ENCODE results near the gene ZNF438.
"Not testable (repeated sequence)": the region's sequence is repeated elsewhere in the genome, so short reads cannot be mapped to it uniquely, and the experiment has no call there.

ZNF438 gene

DNA sequence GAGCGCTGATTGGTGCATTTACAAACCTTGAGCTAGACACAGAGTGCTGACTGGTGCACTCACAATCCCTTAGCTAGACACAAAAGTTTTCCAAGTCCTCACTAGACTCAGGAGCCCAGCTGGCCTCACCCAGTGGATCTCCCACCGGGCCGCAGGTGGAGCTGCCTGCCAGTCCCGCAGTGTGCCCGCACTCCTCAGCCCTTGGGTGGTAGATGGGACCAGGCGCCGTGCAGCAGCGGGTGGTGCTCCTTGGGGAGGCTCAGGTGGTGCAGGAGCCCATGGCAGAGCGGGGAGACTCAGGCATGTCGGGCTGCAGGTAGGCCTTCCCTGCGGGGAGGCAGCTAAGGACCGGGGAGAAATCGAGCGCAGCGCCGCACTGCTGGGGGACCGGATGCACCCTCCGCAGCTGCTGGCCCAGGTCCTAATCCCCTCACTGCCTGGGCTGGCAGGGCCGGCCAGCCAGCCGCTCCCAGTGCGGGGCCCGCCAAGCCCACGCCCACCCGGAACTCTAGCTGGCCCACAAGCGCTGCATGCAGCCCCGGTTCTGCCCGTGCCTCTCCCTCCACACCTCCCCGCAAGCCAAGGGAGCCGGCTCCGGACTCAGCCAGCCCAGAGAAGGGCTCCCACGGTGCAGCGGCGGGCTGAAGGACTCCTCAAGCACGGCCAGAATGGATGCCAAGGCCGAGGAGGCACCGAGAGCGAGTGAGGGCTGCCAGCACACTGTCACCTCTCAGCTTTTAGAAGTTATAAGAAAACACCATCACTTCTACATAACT, 128.9 kb downstream of the ZNF438 start:
- no peak for TF ChIP-seq Cebpa-rat (IDR thresholded peaks at IDR 0.05)
- Histone ChIP-seq H3K4me2 (no peak overlapping the region), H3K27me3 (no peaks in the 10 kb centered on the region)

DNA sequence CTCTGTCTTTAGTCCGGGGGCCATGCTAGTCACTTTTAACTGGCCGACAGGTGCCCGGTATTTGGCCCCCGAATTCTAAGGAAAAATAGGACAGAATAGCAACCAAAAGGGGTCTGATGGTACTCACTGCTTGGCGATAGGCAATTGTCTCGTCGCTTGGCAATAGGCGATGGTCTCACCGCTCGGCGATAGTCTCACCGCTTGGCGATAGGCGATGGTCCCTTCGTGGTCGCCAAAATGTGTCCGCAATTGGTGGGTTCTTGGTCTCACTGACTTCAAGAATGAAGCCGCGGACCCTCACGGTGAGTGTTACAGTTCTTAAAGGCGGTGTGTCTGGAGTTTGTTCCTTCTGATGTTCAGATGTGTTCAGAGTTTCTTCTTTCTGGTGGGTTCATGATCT, 130.2 kb downstream of the ZNF438 start:
- not testable (repeated sequence) for H3K9ac ChIP-seq, H3K27me3 ChIP-seq, H4K20me1 ChIP-seq, H3K4me3 ChIP-seq, H3K4me2 ChIP-seq, H3K4me1 ChIP-seq, H3K27ac ChIP-seq
- H3K9me3 ChIP-seq (replicated peaks in 1 of 11), result peaks cover 0 to 19% (median 10%) of the 10 kb centered on the region in 11 experiments; a peak in 13 of 22 replicates
- H3K36me3 ChIP-seq, result peaks cover 0 to 47% (median 0%) of the 10 kb centered on the region in 11 experiments; a peak in 6 of 22 replicates

More for the DNA sequence above, 128.9 kb downstream of the ZNF438 start:
- no peaks in the 10 kb centered on the region for H3K4me1 ChIP-seq
- H3K27ac ChIP-seq, result no peak overlapping the region
- no peak overlapping the region for H3K4me3 ChIP-seq
- no peaks in the 10 kb centered on the region for H4K20me1 ChIP-seq
- H3K9me3 ChIP-seq (replicated peaks in 1 of 11), result peaks cover 0 to 19% (median 10%) of the 10 kb centered on the region in 11 experiments; a peak in 13 of 22 replicates
- no peak overlapping the region for H3K9ac ChIP-seq
- peaks cover 0 to 56% (median 4%) of the 10 kb centered on the region in 11 experiments; a peak in 7 of 22 replicates for H3K36me3 ChIP-seq

DNA sequence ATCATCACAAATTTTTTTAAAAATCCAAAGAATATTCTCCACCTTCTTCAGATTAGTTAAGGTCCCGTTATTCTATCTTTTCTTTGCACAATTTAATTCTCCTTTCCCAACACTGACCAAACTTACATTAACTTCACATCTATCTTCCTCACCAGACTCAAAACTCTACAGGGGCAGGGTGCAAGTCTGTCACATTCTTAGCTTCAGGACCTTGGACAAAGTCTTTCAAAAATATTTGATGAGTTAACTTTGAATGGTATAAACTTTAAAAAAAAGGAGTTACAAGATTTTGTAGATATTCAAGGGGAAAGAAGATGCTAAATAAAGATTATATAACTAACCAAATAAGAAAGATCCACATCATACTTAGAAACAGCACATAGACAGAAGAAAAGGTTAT, 132.7 kb downstream of the ZNF438 start:
- Histone ChIP-seq H3K9me3 (replicated peaks in 1 of 11) (peaks cover 0 to 19% (median 10%) of the 10 kb centered on the region in 11 experiments; a peak in 13 of 22 replicates), H3K27me3 (no peaks in the 10 kb centered on the region), H3K36me3 (peaks cover 0 to 26% (median 0%) of the 10 kb centered on the region in 11 experiments; a peak in 6 of 22 replicates), H4K20me1 (no peaks in the 10 kb centered on the region), H3K27ac (no peak overlapping the region), H3K4me1 (no peaks in the 10 kb centered on the region), H3K4me3 (no peak overlapping the region), H3K4me2 (no peak overlapping the region), H3K9ac (no peak overlapping the region)
- TF ChIP-seq Cebpa-rat (IDR thresholded peaks at IDR 0.05), result no peak

- no peak overlapping the region for H3K27ac ChIP-seq
- peaks cover 0 to 13% (median 4%) of the 10 kb centered on the region in 11 experiments; a peak in 11 of 22 replicates for H3K9me3 ChIP-seq (replicated peaks in 1 of 11)
- H3K9ac ChIP-seq, result no peak overlapping the region
- no peak for TF ChIP-seq Cebpa-rat (IDR thresholded peaks at IDR 0.05)
- no peak overlapping the region for H3K4me2 ChIP-seq
- H3K4me1 ChIP-seq, result no peaks in the 10 kb centered on the region
- no peak overlapping the region for H3K4me3 ChIP-seq
- peaks cover 0 to 19% (median 0%) of the 10 kb centered on the region in 11 experiments; a peak in 5 of 22 replicates for H3K36me3 ChIP-seq
- H3K27me3 ChIP-seq, result no peaks in the 10 kb centered on the region
- H4K20me1 ChIP-seq, result no peaks in the 10 kb centered on the region
Observed at GRCh38 chr10:30897547-30897946, 134.1 kb downstream of the ZNF438 start.

GRCh38 chr10:30897048-30897447, 134.6 kb downstream of the ZNF438 start:
- peaks cover 0 to 8% (median 0%) of the 10 kb centered on the region in 11 experiments; a peak in 6 of 22 replicates for H3K9me3 ChIP-seq (replicated peaks in 1 of 11)

GRCh38 chr10:30894221-30894620, 137.4 kb downstream of the ZNF438 start:
- Histone ChIP-seq H3K27ac (no peak overlapping the region), H3K9me3 (replicated peaks in 1 of 11) (no peaks in the 10 kb centered on the region), H3K27me3 (no peaks in the 10 kb centered on the region), H3K4me2 (no peak overlapping the region), H4K20me1 (no peaks in the 10 kb centered on the region), H3K9ac (no peak overlapping the region), H3K4me3 (no peak overlapping the region), H3K4me1 (no peaks in the 10 kb centered on the region), H3K36me3 (no peaks in the 10 kb centered on the region; a peak in 1 of 22 replicates)
- no peak for TF ChIP-seq Cebpa-rat (IDR thresholded peaks at IDR 0.05)

More at GRCh38 chr10:30897048-30897447, 134.6 kb downstream of the ZNF438 start:
- no peak for TF ChIP-seq Cebpa-rat (IDR thresholded peaks at IDR 0.05)
- Histone ChIP-seq H3K36me3 (peaks cover 0 to 15% (median 0%) of the 10 kb centered on the region in 11 experiments; a peak in 5 of 22 replicates), H3K27me3 (no peaks in the 10 kb centered on the region), H4K20me1 (no peaks in the 10 kb centered on the region), H3K4me3 (no peak overlapping the region), H3K9ac (no peak overlapping the region), H3K27ac (no peak overlapping the region), H3K4me1 (no peaks in the 10 kb centered on the region), H3K4me2 (no peak overlapping the region)

DNA sequence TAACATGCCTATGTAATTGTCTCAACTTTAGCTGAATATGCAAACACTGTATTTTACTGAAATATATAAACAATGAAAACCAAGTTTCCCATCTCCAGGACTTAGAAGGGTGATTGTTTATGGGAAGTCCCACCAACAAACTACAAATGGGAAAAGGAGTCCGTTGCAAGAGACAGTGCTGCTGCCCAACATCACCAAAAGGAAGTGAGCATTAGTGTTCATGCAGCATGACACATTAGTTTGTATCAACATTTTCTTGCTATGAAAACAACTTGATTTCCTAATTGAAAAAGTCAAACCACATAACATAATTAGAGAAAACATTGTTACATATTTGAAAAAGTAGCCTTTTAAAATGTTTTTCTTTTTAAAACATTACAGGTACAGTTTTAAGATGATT, 138.5 kb downstream of the ZNF438 start:
- TF ChIP-seq Cebpa-rat (IDR thresholded peaks at IDR 0.05), result no peak

DNA sequence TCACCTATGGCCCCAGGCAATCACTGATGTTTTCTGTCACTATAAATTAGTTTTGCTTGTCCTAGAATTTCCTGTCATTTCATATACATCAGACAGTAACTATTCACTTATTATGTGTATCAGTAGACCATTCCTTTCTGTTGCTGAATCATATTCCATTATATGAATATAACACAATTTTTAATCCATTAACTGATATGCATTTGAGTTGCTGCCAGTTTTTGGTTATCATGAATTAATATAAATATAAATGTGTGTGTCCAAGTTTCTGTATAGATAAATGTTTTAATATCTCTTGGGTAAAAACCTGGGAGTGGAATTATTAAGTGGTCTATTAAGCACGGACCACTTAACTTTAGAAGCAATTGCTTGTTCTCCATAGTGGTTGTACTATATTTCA, 143.8 kb downstream of the ZNF438 start:
- no peaks in the 10 kb centered on the region; a peak in 1 of 22 replicates for H3K36me3 ChIP-seq
- no peaks in the 10 kb centered on the region for H3K27me3 ChIP-seq
- H3K9me3 ChIP-seq (replicated peaks in 1 of 11), result no peaks in the 10 kb centered on the region
- no peak overlapping the region for H3K4me2 ChIP-seq
- H3K9ac ChIP-seq, result no peak overlapping the region
- TF ChIP-seq Cebpa-rat (IDR thresholded peaks at IDR 0.05), result no peak
- no peak overlapping the region for H3K27ac ChIP-seq
- H4K20me1 ChIP-seq, result no peaks in the 10 kb centered on the region
- H3K4me1 ChIP-seq, result no peaks in the 10 kb centered on the region
- no peak overlapping the region for H3K4me3 ChIP-seq

More for the DNA sequence above, 138.5 kb downstream of the ZNF438 start:
- no peaks in the 10 kb centered on the region for H3K27me3 ChIP-seq
- no peaks in the 10 kb centered on the region; a peak in 1 of 22 replicates for H3K36me3 ChIP-seq
- H3K9me3 ChIP-seq (replicated peaks in 1 of 11), result no peaks in the 10 kb centered on the region
- no peaks in the 10 kb centered on the region for H4K20me1 ChIP-seq
- no peak overlapping the region for H3K9ac ChIP-seq
- no peak overlapping the region for H3K27ac ChIP-seq
- no peaks in the 10 kb centered on the region for H3K4me1 ChIP-seq
- H3K4me3 ChIP-seq, result no peak overlapping the region
- H3K4me2 ChIP-seq, result no peak overlapping the region

DNA sequence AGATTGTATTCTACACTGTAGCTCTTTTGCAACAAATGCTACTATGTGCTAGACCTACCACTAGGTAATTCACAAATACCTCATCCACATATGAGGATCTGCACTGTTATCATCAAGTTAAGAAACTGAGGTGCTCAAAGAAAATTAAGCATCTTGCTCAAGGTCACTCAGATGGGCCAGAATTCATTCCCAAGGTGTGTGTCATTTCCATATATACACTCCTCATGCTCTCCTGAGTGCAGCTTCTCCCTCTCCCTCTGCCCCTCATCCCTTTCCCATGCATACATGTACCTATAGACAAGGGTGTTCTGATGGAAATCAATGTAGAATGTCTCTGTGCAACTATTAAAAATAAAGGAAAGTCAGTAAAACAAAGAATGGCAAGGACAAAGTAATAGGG, 146.2 kb downstream of the ZNF438 start:
- no peak for TF ChIP-seq Cebpa-rat (IDR thresholded peaks at IDR 0.05)
- H3K27me3 ChIP-seq, result no peaks in the 10 kb centered on the region
- H3K27ac ChIP-seq, result no peak overlapping the region
- no peak overlapping the region for H3K4me2 ChIP-seq
- H3K9me3 ChIP-seq (replicated peaks in 1 of 11), result no peaks in the 10 kb centered on the region
- no peak overlapping the region for H3K9ac ChIP-seq
- H3K4me3 ChIP-seq, result no peak overlapping the region
- H3K4me1 ChIP-seq, result no peaks in the 10 kb centered on the region
- H3K36me3 ChIP-seq, result no peaks in the 10 kb centered on the region; a peak in 1 of 22 replicates
- no peaks in the 10 kb centered on the region for H4K20me1 ChIP-seq

- H3K9me3 ChIP-seq (replicated peaks in 1 of 11), result no peaks in the 10 kb centered on the region
- H3K4me2 ChIP-seq, result no peak overlapping the region
- no peaks in the 10 kb centered on the region for H3K36me3 ChIP-seq
- H4K20me1 ChIP-seq, result no peaks in the 10 kb centered on the region
- no peak overlapping the region for H3K27ac ChIP-seq
- no peaks in the 10 kb centered on the region for H3K27me3 ChIP-seq
- TF ChIP-seq Cebpa-rat (IDR thresholded peaks at IDR 0.05), result no peak
- no peak overlapping the region for H3K9ac ChIP-seq
- H3K4me3 ChIP-seq, result no peak overlapping the region
- H3K4me1 ChIP-seq, result no peaks in the 10 kb centered on the region
Observed at GRCh38 chr10:30883751-30884150, 147.9 kb downstream of the ZNF438 start.

Data from BLaER1 treated with 17β-estradiol and CSF1 and Interleukin-3, amounts not matched to agents 10 nM and 100 nM (cell line).